Midbrain (tissue), 1 donor: ENCODE data around the gene LRP10.

Experiments used
- DNase-seq: peaks from one replicate; lab custom pipeline; 2025; lab: John Stamatoyannopoulos, UW

The LRP10 gene

GRCh38 chr14:22865424-22866405 lies 5.8 kb upstream of the LRP10 start:
- no peak for DNase-seq

- DNase-seq: no peak
Observed at GRCh38 chr14:22866874-22867273, 4.7 kb upstream of the LRP10 start.

- DNase-seq: no peak
Observed at GRCh38 chr14:22870811-22871223, 723 bp upstream of the LRP10 start.

- peak; percentile 80 for DNase-seq
Observed at GRCh38 chr14:22872033-22872832, 693 bp downstream of the LRP10 start.

- no peak for DNase-seq
Observed at GRCh38 chr14:22872833-22873520, 1.4 kb downstream of the LRP10 start.

GRCh38 chr14:22875003-22875747 lies 3.6 kb downstream of the LRP10 start:
- DNase-seq: no peak

GRCh38 chr14:22875748-22876319 lies 4.3 kb downstream of the LRP10 start:
- DNase-seq: no peak

GRCh38 chr14:22877000-22877501 lies 5.5 kb downstream of the LRP10 start:
- DNase-seq: no peak

- DNase-seq: no peak
Observed at GRCh38 chr14:22878271-22879246, 7.0 kb downstream of the LRP10 start.

- no peak for DNase-seq
Observed at GRCh38 chr14:22882064-22882463, 10.5 kb downstream of the LRP10 start.

- DNase-seq: peak; percentile 8
Observed at GRCh38 chr14:22882529-22883172, 11.1 kb downstream of the LRP10 start.

GRCh38 chr14:22883173-22883976 lies 11.8 kb downstream of the LRP10 start, which contains the start of gene REM2:
TSS of gene REM2 (plus strand) at chr14:22883222. CDS start at chr14:22883288, 66 bp downstream.
- DNase-seq: no peak

- no peak for DNase-seq
Observed at GRCh38 chr14:22884076-22884737, 12.7 kb downstream of the LRP10 start.

- no peak for DNase-seq
Observed at GRCh38 chr14:22884738-22885523, 13.4 kb downstream of the LRP10 start.

- DNase-seq: no peak
Observed at GRCh38 chr14:22885975-22886374, 14.4 kb downstream of the LRP10 start.

- DNase-seq: peak; percentile 36
Observed at GRCh38 chr14:22886500-22887259, 15.1 kb downstream of the LRP10 start.
